Neuronal stem cell (in vitro differentiated cells): ENCODE results near the gene RASIP1.
A peak's percentile ranks its signal among the peaks of the same experiment; 100 is the strongest.

ENCODE experiments used
- DNase-seq: peaks from one replicate; pipeline ENCODE4 v3.0.0-alpha.2; 2013; ENCODE audit warnings: low spot score
- H2AFZ ChIP-seq: one replicate; pipeline ENCODE4 v1.6.1; 2013; ENCODE audit warnings: mild to moderate bottlenecking, low read length, inconsistent platforms
- H2AK5ac ChIP-seq: 2 replicates; pipeline ENCODE4 v1.6.1; 2013; ENCODE audit warnings: low read depth, mild to moderate bottlenecking, inconsistent platforms, low read length, moderate library complexity, mixed read lengths
- H2BK120ac ChIP-seq: 2 replicates; pipeline ENCODE4 v1.6.1; 2013; ENCODE audit warnings: low read depth, mild to moderate bottlenecking, inconsistent platforms, low read length, moderate library complexity, mixed read lengths
- H2BK12ac ChIP-seq: one replicate; pipeline ENCODE4 v1.6.1; 2013; ENCODE audit warnings: low read length, inconsistent platforms
- H2BK15ac ChIP-seq: 2 replicates; pipeline ENCODE4 v1.6.1; 2013; ENCODE audit warnings: mild to moderate bottlenecking, low read length, inconsistent platforms, mixed read lengths
- H2BK5ac ChIP-seq: one replicate; pipeline ENCODE4 v1.6.1; 2013; ENCODE audit warnings: inconsistent platforms, mild to moderate bottlenecking, low read length, moderate library complexity
- H3K14ac ChIP-seq: one replicate; pipeline ENCODE4 v1.6.1; 2013; ENCODE audit warnings: low read length, inconsistent platforms
- H3K18ac ChIP-seq: 2 replicates; pipeline ENCODE4 v1.6.1; 2013; ENCODE audit warnings: low read length, inconsistent platforms
- H3K23ac ChIP-seq: 2 replicates; pipeline ENCODE4 v1.6.1; 2013; ENCODE audit warnings: low read depth, mild to moderate bottlenecking, mixed read lengths, low read length, inconsistent platforms; ENCODE audit not compliant: poor library complexity
- H3K27ac ChIP-seq: replicated peaks from 3 replicates; pipeline ENCODE4 v1.5.1; 2013; ENCODE audit warnings: low read length, inconsistent platforms
- H3K27me3 ChIP-seq, 3 experiments: 2 replicates each; pipeline ENCODE4 v1.6.1; 2013; ENCODE audit warnings: low read length in 3 of 3, mild to moderate bottlenecking in 2 of 3, inconsistent platforms in 1 of 3, low read depth in 1 of 3, mixed read lengths in 1 of 3, moderate library complexity in 1 of 3; ENCODE audit not compliant: control insufficient read depth in 3 of 3, insufficient read depth in 3 of 3
- H3K36me3 ChIP-seq, 2 donors: replicated peaks in 1 of 2; 2 replicates each; pipeline ENCODE4 v1.6.1; 2013; ENCODE audit warnings: low read length in 2 of 2; ENCODE audit not compliant: control insufficient read depth in 2 of 2, insufficient read depth in 2 of 2
- H3K4ac ChIP-seq: 2 replicates; pipeline ENCODE4 v1.6.1; 2013; ENCODE audit warnings: inconsistent platforms, mild to moderate bottlenecking, low read length, moderate library complexity
- H3K4me1 ChIP-seq, 2 donors: 1 replicate in 1 of 2; 2 replicates in 1 of 2; pipeline ENCODE4 v1.6.1; 2013; ENCODE audit warnings: low read length in 2 of 2, low read depth in 1 of 2; ENCODE audit not compliant: control insufficient read depth in 2 of 2, insufficient read depth in 1 of 2
- H3K4me2 ChIP-seq: one replicate; pipeline ENCODE4 v1.6.1; 2013; ENCODE audit warnings: mild to moderate bottlenecking, low read length, inconsistent platforms; ENCODE audit not compliant: insufficient read depth, poor library complexity, severe bottlenecking
- H3K4me3 ChIP-seq, 2 donors: 2 replicates each; pipeline ENCODE4 v1.5.1; 2013; ENCODE audit warnings: low read length in 2 of 2, mild to moderate bottlenecking in 2 of 2, inconsistent platforms in 1 of 2, moderate library complexity in 1 of 2
- H3K79me1 ChIP-seq: one replicate; pipeline ENCODE4 v1.6.1; 2013; ENCODE audit warnings: low read depth, mild to moderate bottlenecking, inconsistent platforms, low read length, moderate library complexity
- H3K9ac ChIP-seq: one replicate; pipeline ENCODE4 v1.6.1; 2013; ENCODE audit warnings: mild to moderate bottlenecking, low read depth, low read length, inconsistent platforms; ENCODE audit not compliant: poor library complexity
- H3K9me3 ChIP-seq, 2 donors: replicated peaks in 1 of 2; 2 replicates each; pipeline versions ENCODE3 to v1.6.1; 2013; ENCODE audit warnings: low read length in 2 of 2, mild to moderate bottlenecking in 2 of 2, inconsistent platforms in 1 of 2, low read depth in 1 of 2, mixed read lengths in 1 of 2, moderate library complexity in 1 of 2; ENCODE audit not compliant: control insufficient read depth in 2 of 2, insufficient read depth in 1 of 2
- H4K8ac ChIP-seq: one replicate; pipeline ENCODE4 v1.6.1; 2013; ENCODE audit warnings: low read depth, mild to moderate bottlenecking, inconsistent platforms, low read length, moderate library complexity
- H4K91ac ChIP-seq: one replicate; pipeline ENCODE4 v1.6.1; 2013; ENCODE audit warnings: low read length, low read depth, mild to moderate bottlenecking, inconsistent platforms; ENCODE audit not compliant: poor library complexity
- WGBS, 2 donors: extraction: QIAGEN DNeasy Blood & Tissue Kit; methylation state at CpG; one replicate each; pipeline ENCODE4 v1.1.7; 2013; ENCODE audit warnings: missing lambda C conversion rate in 2 of 2, mixed read lengths in 1 of 2; ENCODE audit not compliant: insufficient read length in 2 of 2, insufficient replicate concordance in 1 of 2; ENCODE audit errors: extremely low coverage in 2 of 2; 5-methylcytosine and 5-hydroxymethylcytosine counted together

RASIP1 gene

GRCh38 chr19:48738557-48739403 is 1.6 kb downstream of the RASIP1 start:
- H4K91ac ChIP-seq: no peak overlapping the region
- H3K27me3 ChIP-seq: peaks cover 9 to 32% (median 25%) of the 10 kb centered on the region in 3 experiments
- H2BK12ac ChIP-seq: peak overlapping the region; percentile 87
- peak overlapping the region; percentile 99 for H3K18ac ChIP-seq
- peak overlapping the region; percentile 99 for H2AFZ ChIP-seq
- H2BK5ac ChIP-seq: no peak overlapping the region
- peak overlapping the region; percentile 94 for H2BK15ac ChIP-seq
- peak overlapping the region; percentile 43 for H3K14ac ChIP-seq
- peak overlapping the region; percentile 99 for H3K4me2 ChIP-seq
- H3K36me3 ChIP-seq: no peaks in the 10 kb centered on the region
- peak overlapping the region; percentile 86 for H3K23ac ChIP-seq
- peak overlapping the region; percentile 58 for H4K8ac ChIP-seq
- WGBS, 2 donors: no CpG with 5 or more reads among the region's 96 CpGs
- no peaks in the 10 kb centered on the region for H3K9me3 ChIP-seq
- peak overlapping the region; percentile 77 for H3K27ac ChIP-seq
- H3K4me3 ChIP-seq: peak overlapping the region; percentile 51 to 87
- H3K4me1 ChIP-seq: peaks cover 3 to 9% of the 10 kb centered on the region in 2 donors
- H2BK120ac ChIP-seq: no peak overlapping the region
- H2AK5ac ChIP-seq: peak overlapping the region; percentile 87
- peak; percentile 94 for DNase-seq
- H3K9ac ChIP-seq: peak overlapping the region; percentile 93
- H3K79me1 ChIP-seq: no peaks in the 10 kb centered on the region
- peak overlapping the region; percentile 78 for H3K4ac ChIP-seq

- no peak overlapping the region for H3K4me2 ChIP-seq
- no peak overlapping the region for H3K27ac ChIP-seq
- WGBS, 2 donors: no CpG with 5 or more reads among the region's 22 CpGs
- H3K27me3 ChIP-seq: peaks cover 9 to 32% (median 25%) of the 10 kb centered on the region in 3 experiments
- peak overlapping the region; percentile 54 for H2AK5ac ChIP-seq
- no peak overlapping the region for H3K9ac ChIP-seq
- H3K4me3 ChIP-seq: no peak overlapping the region
- no peak overlapping the region for H2BK5ac ChIP-seq
- H2AFZ ChIP-seq: no peak overlapping the region
- H3K4ac ChIP-seq: no peak overlapping the region
- H2BK15ac ChIP-seq: peak overlapping the region; percentile 77
- no peak overlapping the region for H3K14ac ChIP-seq
- H3K18ac ChIP-seq: no peak overlapping the region
- no peak overlapping the region for H2BK120ac ChIP-seq
- no peak overlapping the region for H3K23ac ChIP-seq
- H4K91ac ChIP-seq: no peak overlapping the region
- peaks cover 3 to 9% of the 10 kb centered on the region in 2 donors for H3K4me1 ChIP-seq
- H3K9me3 ChIP-seq: no peaks in the 10 kb centered on the region
- H4K8ac ChIP-seq: no peak overlapping the region
- no peaks in the 10 kb centered on the region for H3K79me1 ChIP-seq
- no peak overlapping the region for H2BK12ac ChIP-seq
- DNase-seq: no peak
- H3K36me3 ChIP-seq: no peaks in the 10 kb centered on the region
Observed at GRCh38 chr19:48737360-48737998, 2.9 kb downstream of the RASIP1 start.

GRCh38 chr19:48735031-48735615 is 5.3 kb downstream of the RASIP1 start:
- no peak overlapping the region for H3K27ac ChIP-seq
- H3K4me3 ChIP-seq: peak overlapping the region in 1 of 2 donors; percentile 85

More at GRCh38 chr19:48735031-48735615, 5.3 kb downstream of the RASIP1 start:
- H3K27me3 ChIP-seq: peaks cover 9 to 12% (median 12%) of the 10 kb centered on the region in 3 experiments
- H3K23ac ChIP-seq: peak overlapping the region; percentile 55
- peak overlapping the region; percentile 41 for H2BK12ac ChIP-seq
- no peak overlapping the region for H2BK120ac ChIP-seq
- H2BK5ac ChIP-seq: no peak overlapping the region
- peak overlapping the region; percentile 96 for H3K18ac ChIP-seq
- peaks cover 3 to 8% of the 10 kb centered on the region in 2 donors for H3K4me1 ChIP-seq
- no peak overlapping the region for H4K91ac ChIP-seq
- peak overlapping the region; percentile 43 for H4K8ac ChIP-seq
- DNase-seq: no peak
- no CpG with 5 or more reads among the region's 38 CpGs for WGBS, 2 donors
- no peaks in the 10 kb centered on the region for H3K79me1 ChIP-seq
- peak overlapping the region; percentile 79 for H3K14ac ChIP-seq
- no peaks in the 10 kb centered on the region for H3K36me3 ChIP-seq
- H3K4me2 ChIP-seq: peak overlapping the region; percentile 88
- H2BK15ac ChIP-seq: peak overlapping the region; percentile 85
- H2AK5ac ChIP-seq: no peak overlapping the region
- H2AFZ ChIP-seq: peak overlapping the region; percentile 74
- no peaks in the 10 kb centered on the region for H3K9me3 ChIP-seq
- H3K4ac ChIP-seq: peak overlapping the region; percentile 87
- peak overlapping the region; percentile 80 for H3K9ac ChIP-seq
